Astrocyte of the cerebellum (primary cell): Measurements from ENCODE around the gene MGAT5.

Experiments
- DNase-seq: peaks from one replicate; pipeline ENCODE4 v3.0.0-alpha.2; 2011; ENCODE audit warnings: low read depth
- H3K4me3 ChIP-seq: 2 replicates; pipeline ENCODE4 v1.5.1; 2011; ENCODE audit warnings: mild to moderate bottlenecking, low read depth, low read length, moderate library complexity
- in situ Hi-C: cut with HindIII; loops from 2 replicates; pipeline ENCODE4 v1.10.0; 2017; ENCODE audit warnings: low sequenced_read_pairs
- TF ChIP-seq, protein P1 (sequence below): IDR thresholded peaks from 2 replicates; pipeline ENCODE4 v1.5.1; 2012; ENCODE audit warnings: low read length, low read depth, moderate library complexity, mild to moderate bottlenecking; ENCODE audit errors: missing control alignments

The MGAT5 gene

DNA sequence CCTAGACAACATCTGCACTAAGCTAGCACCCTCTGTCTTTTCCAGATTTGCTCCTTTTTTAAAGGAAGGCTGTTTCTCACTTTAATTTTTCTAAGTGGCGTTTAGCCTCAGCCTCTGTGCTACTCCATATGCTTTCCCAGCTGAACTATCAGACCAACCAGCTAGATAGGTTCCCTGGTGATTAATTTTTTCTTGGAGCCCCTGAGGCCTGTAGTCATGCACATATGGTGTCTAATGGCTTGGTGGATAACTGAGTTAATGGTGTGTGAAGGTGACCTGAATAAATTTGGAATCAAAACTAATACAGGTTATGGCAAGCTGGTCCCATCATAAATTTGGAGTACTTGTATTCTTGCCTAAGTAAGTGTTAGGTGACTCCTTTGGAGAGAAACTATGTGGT lies 135.5 kb downstream of the MGAT5 start:
- no peak overlapping the region for H3K4me3 ChIP-seq
- TF ChIP-seq, protein P1, sequence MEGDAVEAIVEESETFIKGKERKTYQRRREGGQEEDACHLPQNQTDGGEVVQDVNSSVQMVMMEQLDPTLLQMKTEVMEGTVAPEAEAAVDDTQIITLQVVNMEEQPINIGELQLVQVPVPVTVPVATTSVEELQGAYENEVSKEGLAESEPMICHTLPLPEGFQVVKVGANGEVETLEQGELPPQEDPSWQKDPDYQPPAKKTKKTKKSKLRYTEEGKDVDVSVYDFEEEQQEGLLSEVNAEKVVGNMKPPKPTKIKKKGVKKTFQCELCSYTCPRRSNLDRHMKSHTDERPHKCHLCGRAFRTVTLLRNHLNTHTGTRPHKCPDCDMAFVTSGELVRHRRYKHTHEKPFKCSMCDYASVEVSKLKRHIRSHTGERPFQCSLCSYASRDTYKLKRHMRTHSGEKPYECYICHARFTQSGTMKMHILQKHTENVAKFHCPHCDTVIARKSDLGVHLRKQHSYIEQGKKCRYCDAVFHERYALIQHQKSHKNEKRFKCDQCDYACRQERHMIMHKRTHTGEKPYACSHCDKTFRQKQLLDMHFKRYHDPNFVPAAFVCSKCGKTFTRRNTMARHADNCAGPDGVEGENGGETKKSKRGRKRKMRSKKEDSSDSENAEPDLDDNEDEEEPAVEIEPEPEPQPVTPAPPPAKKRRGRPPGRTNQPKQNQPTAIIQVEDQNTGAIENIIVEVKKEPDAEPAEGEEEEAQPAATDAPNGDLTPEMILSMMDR: no peak
- in situ Hi-C loops: no loop called here
- DNase-seq: no peak

DNA sequence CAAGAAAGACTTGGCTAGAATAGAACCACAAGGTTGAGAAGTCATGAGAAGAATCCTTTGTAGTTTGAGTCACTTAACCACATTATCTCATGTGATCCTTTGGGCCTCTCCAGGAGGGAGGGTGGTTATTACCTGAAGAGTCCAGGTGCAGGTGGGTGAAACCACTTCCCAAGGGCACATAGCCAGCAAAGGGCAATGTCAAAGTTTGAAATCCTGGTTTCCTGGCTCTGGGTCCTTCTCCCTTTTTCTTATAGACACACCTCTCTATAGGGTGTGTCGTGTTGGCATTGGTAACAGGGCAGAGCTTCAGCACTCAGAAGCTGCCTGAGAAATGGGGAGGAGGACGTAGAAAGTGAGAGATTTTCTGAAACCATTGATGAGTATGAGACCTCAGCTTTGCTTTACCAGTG lies 137.9 kb downstream of the MGAT5 start:
- in situ Hi-C loops: no loop called here
- DNase-seq: no peak
- no peak overlapping the region for H3K4me3 ChIP-seq
- TF ChIP-seq, protein P1: no peak

DNA sequence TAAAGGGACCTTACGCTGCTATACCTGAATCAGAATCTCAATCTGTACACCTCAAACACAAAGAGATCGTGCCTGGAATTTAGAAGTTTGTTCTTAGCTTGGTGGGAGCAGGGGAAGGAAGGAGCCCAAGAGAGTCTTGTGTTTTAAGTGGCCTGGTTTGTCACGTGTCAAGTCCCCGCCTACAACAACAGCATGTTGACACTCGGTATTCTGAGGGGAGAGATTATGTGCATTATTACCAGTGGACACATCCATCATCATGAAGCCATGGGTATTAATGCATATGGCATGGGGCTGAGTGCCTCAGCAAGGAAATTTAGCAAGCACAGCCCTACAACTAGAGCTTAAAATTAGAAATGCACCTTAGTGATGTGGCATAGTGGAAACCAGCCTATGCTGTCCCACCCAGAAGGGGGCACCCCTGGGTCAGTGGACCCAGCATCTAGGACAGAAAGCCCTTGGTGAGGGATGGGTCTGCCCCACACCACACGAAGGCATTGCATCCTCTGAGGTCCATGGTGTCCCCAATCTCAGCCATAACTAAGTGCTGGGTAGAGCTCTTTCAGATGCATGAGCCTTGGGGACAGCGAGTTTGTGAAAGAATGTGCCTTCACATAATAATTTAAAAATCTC lies 138.7 kb downstream of the MGAT5 start:
- no peak overlapping the region for H3K4me3 ChIP-seq
- DNase-seq: no peak
- TF ChIP-seq, protein P1: no peak
- in situ Hi-C loops: no loop called here

DNA sequence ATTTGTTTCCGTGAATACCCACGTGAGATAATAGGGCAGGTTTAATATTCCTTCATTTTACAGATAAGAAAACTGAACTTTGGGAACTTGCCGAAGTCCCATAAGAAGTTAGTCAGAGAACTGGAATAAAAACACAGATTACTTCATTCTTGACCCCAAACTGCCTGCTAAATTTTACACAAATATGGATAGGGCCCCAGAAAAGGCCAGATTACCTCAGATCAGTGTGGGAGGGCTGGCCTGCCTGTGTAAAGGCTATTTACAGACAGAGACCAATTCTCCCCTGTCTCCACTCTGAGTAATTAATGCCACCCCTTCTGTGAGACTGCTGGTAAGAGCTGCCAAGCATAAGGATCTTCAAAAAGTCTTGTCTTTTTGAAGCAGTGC lies 139.2 kb downstream of the MGAT5 start:
- DNase-seq: no peak
- H3K4me3 ChIP-seq: no peak overlapping the region
- in situ Hi-C loops: no loop called here
- TF ChIP-seq, protein P1: no peak

DNA sequence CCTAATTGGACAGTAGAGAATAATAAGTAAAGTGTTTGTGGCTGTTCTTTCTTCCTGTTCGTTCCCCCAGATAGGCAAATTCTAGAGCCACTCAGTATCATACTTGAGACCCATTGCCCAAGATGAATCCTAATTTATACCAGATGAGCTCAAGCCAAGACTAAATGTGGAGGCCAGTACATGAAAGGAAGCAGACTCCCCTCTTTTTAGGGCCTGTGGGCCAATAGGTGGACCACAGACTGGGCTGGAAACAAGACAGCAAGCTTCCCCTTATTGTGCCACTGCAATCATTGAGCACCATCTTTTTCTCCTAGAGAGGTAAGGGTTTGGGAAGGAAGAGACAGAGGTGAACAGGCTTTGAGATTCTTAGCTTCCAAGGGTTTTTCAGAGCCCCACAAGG lies 141.9 kb downstream of the MGAT5 start:
- in situ Hi-C loops: no loop called here
- no peak overlapping the region for H3K4me3 ChIP-seq
- DNase-seq: no peak
- TF ChIP-seq, protein P1: no peak

DNA sequence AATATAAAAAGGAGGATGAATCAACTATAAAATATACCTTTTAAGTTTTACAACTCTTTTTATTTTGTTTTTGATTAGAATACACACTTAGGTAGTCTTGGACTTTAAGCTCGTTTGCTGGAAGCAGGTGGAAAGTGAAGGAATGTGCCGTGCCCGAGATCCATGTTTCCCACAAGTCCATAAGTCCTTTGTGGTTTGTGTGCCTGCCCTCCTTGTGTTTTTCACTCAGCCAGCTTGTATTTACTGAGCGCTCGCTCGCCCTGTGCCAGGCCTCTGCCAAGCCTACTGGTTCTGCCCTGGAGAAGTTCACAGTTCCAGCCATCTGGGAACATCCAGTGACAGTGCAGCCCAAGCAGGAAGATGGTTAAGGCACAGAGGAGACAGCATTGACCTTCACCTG lies 142.6 kb downstream of the MGAT5 start:
- DNase-seq: no peak
- no peak overlapping the region for H3K4me3 ChIP-seq
- in situ Hi-C loops: no loop called here
- TF ChIP-seq, protein P1: no peak
